Activated gamma-delta T cell treated with anti-CD3 and anti-CD28 coated beads, Interleukin-2, amount 50 U/mL, for 16 hours (primary cell): ENCODE results near the gene CEP83.
"Not testable (repeated sequence)": the region's sequence is repeated elsewhere in the genome, so short reads cannot be mapped to it uniquely, and the experiment has no call there.

Experiments used
- DNase-seq: peaks from one replicate; pipeline ENCODE4 v3.0.0-alpha.2; 2020; ENCODE audit warnings: low read depth

CEP83 gene

GRCh38 chr12:94459728-94460615, at the start of gene CEP83:
CEP83 (minus strand) TSS chr12:94459867; CDS start chr12:94412490, 47,377 bp downstream.
- peak; percentile 90 for DNase-seq

- DNase-seq, result no peak
Observed at GRCh38 chr12:94509317-94509716, 49.6 kb upstream of the CEP83 start.

GRCh38 chr12:94507455-94507854, 47.8 kb upstream of the CEP83 start:
- no peak for DNase-seq

GRCh38 chr12:94504386-94504785, 44.7 kb upstream of the CEP83 start:
- no peak for DNase-seq

GRCh38 chr12:94503619-94504018, 44.0 kb upstream of the CEP83 start:
- no peak for DNase-seq

- no peak for DNase-seq
Observed at GRCh38 chr12:94500831-94501567, 41.3 kb upstream of the CEP83 start.

GRCh38 chr12:94498698-94499097, 39.0 kb upstream of the CEP83 start:
- DNase-seq, result no peak

GRCh38 chr12:94498073-94498472, 38.4 kb upstream of the CEP83 start:
- DNase-seq, result no peak

- DNase-seq, result no peak
Observed at GRCh38 chr12:94495445-94496115, 35.9 kb upstream of the CEP83 start.

GRCh38 chr12:94491489-94491888, 31.8 kb upstream of the CEP83 start:
- DNase-seq, result no peak

- DNase-seq, result no peak
Observed at GRCh38 chr12:94488463-94488862, 28.8 kb upstream of the CEP83 start.

- no peak for DNase-seq
Observed at GRCh38 chr12:94481734-94482133, 22.1 kb upstream of the CEP83 start.

GRCh38 chr12:94469522-94469921, 9.9 kb upstream of the CEP83 start:
- DNase-seq, result no peak

GRCh38 chr12:94460616-94460959, 921 bp upstream of the CEP83 start:
- DNase-seq, result no peak

GRCh38 chr12:94458877-94459727, 565 bp downstream of the CEP83 start:
- DNase-seq, result no peak

- DNase-seq, result no peak
Observed at GRCh38 chr12:94457311-94457710, 2.4 kb downstream of the CEP83 start.

- not testable (repeated sequence) for DNase-seq
Observed at GRCh38 chr12:94454318-94454717, 5.3 kb downstream of the CEP83 start.

GRCh38 chr12:94445662-94446061, 14.0 kb downstream of the CEP83 start:
- no peak for DNase-seq

- DNase-seq, result no peak
Observed at GRCh38 chr12:94437303-94437702, 22.4 kb downstream of the CEP83 start.

GRCh38 chr12:94435511-94435927, 24.1 kb downstream of the CEP83 start:
- DNase-seq, result no peak

GRCh38 chr12:94434171-94434570, 25.5 kb downstream of the CEP83 start:
- DNase-seq, result no peak

GRCh38 chr12:94433744-94434143, 25.9 kb downstream of the CEP83 start:
- DNase-seq, result no peak
